Stimulated activated CD8-positive, alpha-beta memory T cell treated with anti-CD3 and anti-CD28 coated beads, Interleukin-4, amount 100 ng/mL, for 4 hours (primary cell): ENCODE results near the gene NFYC.

Source experiments
- DNase-seq, 2 donors: peaks; one replicate each; pipeline ENCODE4 v3.0.0-alpha.2; 2020; ENCODE audit warnings: low read depth in 2 of 2, low spot score in 1 of 2

The NFYC gene

DNA sequence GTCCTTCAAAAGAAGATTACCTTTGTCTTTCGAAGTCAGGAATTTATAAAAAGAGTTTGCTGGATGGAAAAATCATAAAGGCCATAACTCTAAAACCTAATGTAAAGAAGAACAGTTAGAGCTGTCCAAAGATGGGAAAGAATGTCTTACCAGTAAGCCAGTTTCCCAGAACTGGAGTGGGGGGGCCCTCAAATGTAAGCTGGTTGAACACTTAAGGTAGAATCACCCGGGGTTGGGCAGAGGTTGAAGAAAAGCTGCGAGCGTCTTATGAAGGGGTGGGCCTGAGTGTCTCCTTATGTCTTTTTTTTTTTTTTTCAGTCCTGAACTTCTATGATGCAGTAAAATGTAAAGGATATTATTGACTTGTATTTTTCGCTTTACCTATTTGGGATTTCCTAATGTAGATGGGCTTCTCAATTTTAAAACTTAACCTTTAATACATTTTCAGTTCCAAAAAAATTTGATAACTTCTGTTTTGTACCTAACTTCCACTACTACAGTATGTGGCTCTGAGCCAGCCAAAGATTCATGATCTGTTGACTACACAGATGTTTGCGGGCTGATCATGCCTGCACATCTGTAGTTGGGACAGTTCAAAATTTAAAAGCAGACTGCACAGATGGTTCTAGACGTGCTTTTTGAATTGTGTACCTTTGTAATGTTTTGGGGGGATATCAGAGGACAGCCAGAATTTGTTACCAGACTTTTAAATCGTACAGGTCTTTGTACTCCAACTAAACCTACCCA is 43.6 kb downstream of the NFYC start:
- DNase-seq: no peak

DNA sequence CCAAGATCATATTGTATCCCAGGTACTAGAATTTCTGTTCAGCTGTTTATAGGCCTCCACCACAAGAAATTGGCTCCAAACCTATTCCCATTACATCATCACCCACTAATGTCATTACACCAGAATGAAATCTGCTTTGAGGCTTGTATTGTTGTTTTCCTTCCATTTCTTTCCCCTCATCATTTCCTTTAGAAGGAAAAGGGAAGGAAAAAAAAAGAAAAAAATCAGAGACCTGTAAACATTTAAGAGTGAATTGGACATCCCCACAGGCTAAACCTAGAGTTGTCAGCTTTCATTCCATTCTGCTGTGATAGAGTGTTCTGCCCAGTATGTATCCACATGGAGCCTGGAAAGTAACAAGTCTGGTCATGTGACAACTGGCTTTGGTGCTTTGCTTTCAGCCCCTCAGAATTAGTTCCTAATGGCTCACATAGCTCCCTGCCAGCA is 44.6 kb downstream of the NFYC start:
- no peak for DNase-seq

DNA sequence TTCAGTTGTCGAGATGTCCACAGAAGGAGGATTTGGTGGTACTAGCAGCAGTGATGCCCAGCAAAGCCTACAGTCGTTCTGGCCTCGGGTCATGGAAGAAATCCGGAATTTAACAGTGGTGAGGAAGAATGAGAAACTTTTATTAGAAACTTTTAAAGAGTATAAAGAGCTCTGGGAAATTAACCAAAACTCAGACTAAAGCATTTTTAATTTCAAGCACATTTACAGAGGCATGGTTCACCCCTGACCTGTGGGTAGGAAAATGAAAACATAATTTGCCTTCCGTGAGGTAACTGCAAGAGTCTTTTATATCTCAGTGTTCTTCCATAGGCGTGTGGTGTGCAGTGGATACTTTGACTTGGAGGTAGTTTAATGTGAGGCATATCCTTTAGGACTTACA is 47.3 kb downstream of the NFYC start:
- DNase-seq: no peak

DNA sequence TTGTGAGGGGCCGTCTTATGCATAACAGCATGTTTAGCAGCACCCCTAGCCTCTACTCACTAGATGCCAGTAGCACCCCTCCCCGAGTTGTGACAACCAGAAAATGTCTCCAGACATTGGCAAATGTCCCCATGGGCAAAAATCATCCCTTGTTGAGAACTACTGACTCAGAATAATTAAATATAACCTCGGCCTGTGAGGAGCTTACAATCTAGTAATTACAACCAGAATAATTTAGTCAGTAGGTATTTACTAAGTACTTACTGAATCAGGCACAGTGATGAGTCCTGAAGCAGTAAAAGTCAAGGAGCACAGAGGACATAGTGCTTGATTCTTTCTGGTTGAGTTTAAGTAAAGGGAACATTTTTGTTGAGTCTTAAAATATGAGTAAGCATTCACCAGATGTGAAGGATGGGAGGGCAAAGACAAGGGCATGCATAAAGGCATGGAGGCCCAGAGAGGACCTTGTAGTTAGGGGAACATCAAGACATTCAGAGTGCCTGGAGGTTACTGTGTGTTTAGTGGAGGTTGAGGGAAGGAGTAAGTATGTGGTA is 48.0 kb downstream of the NFYC start:
- DNase-seq: no peak

DNA sequence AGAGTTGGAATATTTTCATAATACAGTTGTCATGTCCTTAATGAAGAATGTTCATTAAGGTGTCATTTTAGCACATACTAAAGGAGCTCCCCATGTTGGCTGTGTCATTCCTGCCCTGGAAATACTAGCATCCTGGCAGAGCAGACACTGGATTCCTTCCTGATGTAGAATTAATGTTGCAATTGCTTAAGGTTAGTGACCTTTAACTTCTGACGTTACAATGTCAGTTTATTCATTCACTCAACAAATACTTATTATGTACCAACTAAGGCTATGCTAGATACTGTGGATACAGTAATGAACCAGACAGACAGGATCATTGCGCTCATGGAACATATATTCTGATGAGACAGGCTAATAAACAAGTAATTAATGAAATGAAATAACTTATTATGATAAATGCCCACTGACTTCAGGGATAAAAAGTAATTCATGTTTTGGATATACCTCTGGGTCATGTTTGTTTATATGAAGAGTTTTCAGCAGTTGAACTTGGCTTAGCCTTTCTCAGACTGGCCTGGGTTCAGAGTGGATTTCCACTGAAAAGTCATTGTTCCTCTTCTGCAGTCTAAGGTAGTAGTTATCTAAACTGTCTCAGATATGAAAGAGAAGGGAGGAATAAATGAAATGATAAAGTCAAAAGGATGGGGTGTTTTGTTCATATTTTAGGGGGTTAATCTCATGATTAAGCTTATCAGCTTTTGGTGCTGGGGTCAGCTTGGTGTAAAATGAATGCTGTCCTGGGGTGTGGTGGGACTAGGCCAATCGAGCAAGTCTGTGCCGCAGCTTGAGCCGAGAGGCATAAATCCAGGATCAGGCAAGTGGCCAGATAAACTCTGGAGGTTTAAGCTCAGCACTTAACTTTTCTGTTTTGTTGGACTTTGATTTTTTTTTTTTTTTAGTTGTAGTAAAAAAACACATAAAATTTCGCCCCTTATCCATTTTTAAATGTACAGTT is 48.8 kb downstream of the NFYC start:
- DNase-seq: no peak

DNA sequence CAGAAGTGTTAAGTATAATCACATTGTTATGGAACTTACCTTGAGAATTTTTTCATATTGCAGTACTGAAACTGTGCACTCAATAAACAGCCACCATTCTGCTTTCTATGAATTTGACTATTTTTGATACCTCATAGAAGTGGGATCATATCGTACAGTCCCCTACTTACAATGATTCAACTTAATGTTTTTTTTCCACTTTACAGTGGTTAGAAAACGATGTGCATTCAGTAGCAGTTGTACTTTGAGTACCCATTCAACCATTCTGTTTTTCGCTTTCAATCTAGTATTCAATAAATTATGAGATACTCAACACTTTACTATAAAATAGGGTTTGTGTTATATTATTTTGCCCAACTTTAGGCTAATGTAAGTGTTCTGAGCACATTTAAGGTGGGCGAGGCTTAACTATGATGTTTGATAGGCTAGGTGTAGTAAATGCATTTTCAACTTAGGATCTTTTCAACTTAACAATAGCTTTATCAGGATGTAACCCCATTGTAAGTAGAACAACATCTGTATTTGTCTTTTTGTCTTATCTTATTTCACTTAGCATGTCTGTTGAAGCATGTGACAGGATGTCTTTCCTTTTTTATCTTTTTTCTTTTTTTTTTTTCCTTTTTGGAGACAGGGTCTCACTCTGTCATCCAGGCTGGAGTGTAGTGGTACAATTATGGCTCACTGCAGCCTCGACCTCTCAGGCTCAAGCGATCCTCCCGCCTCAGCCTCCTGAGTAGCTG is 49.7 kb downstream of the NFYC start:
- no peak for DNase-seq

DNA sequence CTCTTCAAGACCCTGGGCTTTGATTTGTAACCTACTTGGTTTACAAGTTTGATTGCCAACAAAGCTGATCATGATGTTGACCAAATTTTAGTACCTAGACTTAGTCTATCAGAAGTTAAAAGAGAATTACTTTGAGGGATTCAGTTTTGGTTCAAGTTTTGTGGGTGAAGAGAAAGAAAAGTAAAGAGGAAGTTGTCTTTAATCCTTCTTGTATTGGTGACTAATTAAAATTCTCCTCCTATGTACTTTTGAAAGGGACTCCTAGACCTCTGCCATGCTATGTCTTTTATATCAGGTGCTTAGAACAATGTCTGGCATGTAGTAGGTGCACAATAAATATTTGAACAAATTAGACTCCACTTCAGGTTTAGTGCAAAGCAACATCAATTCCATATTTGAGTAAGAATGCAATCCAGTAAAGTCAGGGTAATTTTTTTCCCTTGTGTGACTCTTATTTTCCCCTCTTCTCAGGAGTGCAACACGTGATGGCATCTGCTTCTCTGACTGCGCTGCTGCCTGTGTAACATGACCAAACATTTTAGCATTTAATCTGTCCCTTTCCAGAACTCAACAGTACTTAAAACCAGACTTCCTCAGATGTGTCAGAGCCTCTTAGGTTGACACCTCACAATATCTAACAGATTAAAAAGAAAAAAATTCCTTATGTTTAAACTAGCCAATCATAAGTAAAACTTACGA is 51.0 kb downstream of the NFYC start:
- DNase-seq: no peak

DNA sequence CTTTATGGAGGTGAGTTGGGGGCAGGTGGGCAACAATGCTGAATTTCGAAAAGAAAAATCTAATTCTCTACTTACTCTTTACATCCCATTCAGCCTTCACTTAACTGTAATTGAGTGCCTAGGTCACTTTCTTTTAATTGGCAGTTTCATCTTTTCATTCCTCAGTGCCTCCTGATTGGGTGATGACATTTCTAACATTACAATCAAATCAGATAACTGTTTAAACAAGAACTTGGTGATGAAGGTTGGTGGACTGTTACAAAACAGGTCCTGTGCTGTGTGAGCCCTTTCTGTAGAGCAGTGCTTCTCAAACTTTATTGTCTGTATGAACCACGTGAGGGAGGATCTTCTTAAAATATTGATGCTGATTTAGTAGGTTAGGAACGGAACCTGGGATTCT is 51.9 kb downstream of the NFYC start:
- DNase-seq: no peak

DNA sequence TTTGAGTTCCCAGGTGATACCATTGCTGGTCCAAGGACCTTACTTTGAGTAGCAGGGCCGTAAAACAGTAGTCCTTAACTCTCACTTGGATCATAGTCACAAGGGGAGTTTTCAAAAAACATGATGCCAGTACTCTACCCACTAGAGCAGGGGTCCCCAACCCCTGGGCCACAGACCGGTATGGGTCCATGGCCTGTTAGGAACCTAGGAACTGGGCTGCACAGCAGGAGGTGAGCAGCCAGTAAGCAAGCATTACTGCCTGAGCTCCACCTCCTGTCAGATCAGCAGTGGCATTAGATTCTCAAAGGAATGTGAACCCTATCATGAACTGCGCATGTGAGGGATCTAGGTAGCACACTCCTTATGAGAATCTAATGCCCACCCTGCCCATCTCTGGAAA is 52.4 kb downstream of the NFYC start:
- no peak for DNase-seq

DNA sequence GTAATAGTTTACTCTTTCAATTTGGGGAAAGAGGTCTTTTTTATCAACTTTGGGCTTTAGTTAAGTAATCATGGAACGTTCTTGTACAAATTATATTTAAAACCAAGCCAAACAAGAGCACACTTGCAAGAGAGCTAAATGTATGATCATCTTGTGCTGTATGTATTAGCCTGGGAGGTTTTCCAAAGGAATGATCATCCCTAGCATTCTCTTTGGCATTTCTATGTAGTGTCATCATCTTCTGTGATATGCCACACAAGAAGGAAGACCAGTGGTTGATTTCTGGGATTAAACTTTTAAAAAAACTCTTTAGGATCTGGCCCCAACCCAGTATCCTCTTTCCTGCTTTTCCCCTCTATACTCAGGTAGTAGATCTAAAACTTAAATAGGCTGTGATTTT is 53.7 kb downstream of the NFYC start:
- DNase-seq: no peak

DNA sequence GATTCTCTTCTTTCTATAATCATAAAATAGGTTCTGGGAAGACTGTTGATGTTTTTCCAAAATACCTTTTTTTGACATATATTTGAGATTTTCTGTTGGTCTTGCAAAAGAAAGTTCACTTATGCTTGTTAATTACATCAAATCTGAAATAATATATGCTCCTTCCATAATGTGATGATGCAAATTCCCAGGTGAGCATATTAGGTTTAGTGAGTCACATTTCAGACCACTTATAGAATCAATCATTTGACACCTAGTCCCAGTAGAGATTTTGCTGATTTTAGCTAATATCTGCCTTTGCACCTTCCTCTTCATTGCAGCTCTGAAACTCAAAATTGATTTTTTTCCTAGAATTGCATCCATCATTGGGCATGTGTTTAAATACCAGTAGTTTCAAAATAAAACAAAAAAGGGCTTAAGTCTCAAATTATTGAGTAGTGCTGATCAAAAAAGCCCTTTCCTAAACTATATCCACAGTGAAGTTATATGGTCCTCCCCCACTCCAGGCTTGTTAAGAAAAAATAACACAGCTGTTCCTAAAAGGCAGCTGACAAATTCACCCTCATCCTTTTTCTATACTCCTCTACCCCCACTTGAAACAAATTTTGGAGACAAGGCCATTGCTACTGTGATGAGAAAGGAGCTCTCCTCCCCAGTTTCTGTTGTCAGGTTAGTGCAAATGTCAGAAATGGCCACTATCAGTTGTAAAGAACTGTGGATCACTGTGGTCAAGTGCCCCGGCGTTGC is 55.0 kb downstream of the NFYC start:
- no peak for DNase-seq

DNA sequence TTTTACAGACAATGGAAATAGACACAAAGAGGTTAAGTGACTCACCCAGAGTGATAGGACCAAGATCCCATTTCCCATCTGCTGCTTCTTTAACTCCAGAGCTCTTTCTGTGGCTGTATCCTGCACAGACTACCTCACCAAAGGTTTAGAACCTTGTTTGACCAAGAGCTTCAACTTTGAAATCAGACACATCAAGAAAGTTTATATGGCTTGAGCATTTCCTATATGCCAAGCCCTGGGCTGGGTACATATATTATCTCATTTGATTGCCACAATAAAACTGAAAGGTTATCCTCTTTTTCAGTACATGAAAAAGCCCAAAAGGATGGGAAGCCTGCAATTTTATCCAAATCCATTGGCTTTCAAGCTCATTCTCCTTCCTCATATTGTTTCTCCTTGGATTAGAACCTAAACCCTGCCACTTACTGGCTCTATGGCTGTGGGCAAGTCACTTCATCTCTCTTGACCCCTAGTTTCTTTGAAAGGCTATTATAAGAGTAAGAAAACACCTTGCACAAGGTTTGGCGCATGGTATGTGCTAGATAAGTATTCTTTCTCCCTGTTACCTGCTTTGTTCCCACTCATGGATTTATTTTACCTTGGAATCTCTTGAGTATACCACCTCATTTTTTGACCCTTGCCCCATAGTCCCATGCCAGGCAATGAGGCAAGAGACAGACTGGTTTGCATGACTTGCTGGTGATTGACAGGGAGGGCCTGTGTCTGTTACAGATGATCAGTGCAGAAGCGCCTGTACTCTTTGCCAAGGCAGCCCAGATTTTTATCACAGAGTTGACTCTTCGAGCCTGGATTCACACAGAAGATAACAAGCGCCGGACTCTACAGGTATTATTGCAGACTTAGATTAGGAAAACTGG is 57.6 kb downstream of the NFYC start:
- no peak for DNase-seq

DNA sequence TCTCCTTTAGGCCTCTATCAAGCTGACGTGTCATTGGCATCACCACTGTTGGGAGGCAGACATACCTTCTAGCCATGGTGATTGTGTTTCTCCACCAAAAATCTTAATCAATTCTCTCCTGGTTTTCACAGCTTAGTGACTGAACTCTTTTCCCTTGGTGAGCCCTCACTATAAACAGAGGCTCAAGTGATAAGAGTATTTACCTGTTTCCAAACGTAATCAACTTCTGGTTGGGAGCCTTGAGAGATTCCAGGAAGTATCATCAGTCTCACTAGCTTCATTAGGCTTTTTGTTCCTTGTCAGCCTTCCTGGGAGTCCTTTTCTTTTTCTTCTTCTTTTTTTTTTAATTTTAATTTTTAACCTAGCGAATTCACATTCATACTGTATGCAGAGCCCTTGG is 58.3 kb downstream of the NFYC start:
- DNase-seq: no peak

DNA sequence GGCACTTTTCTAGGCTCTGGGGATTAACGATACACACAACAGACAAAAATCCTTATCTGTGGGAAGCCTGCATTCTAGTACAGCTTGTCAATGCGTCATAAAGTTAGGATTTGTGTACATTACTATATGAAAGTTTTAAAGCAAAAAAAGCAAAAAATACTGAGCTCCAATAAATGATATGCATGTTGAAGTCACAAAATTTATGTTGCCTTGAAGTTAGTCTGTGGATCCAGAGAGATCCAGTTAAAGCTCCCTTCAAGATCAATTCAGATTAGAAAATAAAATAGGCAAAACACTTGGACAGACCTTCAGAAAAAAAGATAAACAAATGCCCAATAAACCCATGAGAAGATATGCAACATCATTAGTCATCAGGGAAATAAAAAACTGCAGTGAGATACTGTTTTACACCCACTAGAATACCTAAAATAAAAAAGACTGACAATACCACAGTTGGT is 59.0 kb downstream of the NFYC start:
- DNase-seq: no peak

DNA sequence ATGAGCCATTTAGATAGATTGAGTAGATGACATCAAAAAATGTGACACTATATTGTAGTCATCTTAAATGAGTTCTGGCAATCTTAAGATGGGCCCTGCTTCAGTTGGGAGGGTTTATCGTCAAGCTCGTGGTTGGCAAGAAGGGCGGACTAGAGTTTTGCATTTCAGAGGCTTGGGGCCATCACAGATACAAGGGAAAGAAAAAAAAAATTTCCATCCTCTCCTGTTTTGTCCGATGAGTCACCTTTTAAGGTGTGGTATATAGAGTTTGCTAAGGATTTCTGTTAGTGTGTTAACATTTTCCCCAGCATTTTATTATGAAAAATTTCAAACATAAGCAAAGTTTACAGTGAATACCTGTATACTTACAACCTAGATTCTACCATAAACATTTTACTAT is 60.3 kb downstream of the NFYC start:
- DNase-seq: no peak

DNA sequence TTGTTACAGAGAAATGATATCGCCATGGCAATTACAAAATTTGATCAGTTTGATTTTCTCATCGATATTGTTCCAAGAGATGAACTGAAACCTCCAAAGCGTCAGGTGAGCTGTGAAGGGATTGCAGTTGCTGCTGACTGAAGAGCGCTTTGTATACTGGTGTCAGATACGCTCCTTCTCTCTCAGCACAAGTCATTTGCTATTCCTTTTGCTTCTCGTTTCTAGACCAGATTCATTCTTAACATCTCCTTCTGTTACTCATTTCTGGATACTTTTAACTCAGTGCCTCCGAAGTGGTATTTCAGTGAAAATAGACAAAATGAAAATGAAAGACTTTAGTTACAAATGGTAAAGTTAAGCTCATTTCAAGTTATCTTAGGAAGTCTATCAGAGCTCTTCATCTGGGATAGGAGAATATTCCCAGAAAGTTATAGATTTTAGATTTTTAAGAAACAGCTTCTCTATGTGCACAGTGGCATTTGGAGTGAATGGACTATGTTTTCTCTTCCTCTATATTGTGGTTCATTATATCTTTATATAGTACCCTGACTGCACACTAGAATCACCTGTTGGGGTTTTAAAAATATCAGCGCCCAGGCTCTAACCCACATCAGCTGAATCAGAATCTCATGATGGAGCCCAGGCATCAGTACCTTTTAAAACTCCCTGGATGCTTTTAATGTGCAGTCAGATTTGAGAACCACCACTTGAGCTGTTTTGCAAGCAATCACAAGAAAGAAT is 61.8 kb downstream of the NFYC start:
- DNase-seq: no peak

DNA sequence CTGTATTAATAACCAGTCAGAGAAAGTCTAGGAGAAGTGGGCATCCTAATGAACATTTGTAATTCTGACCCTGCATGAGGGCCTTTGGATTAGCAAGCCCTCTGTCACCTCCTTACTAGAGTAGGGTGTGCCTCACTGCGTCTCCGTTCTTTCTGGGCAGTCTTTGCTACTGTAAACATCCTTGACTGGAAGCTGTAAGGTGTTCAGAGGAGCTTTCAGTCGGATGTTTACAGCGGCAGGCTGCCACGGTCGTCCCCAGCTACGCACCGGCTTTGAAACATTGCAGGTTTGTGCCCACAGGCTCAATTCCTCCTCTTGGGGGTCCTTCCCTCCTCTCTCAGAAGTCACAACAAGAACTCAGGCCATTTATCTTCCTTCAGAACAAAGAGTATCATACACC is 62.7 kb downstream of the NFYC start:
- no peak for DNase-seq

DNA sequence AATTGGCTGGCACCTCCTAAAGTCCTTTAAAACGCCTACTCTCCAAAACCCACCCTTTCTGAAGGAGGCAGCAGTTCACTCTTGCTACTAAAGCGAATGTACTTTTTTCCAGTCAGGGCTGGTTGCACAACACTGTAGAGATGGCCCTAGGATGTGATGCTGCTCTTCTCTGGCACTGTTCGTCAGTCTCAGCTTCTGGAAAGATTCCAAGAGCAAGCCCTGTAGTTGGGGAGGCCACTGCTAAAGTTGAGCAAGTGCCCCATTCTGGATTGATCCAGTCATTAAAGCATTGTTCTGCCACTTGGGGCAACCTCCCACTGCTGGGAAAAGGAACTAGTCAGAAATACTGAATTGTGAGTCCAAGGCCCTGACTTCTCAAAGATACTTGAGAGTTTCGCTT is 63.6 kb downstream of the NFYC start:
- no peak for DNase-seq
